Embryonic facial prominence (tissue), 1 donor: ENCODE measurements around the gene STC2.

Experiments used
- DNase-seq: peaks from one replicate; pipeline ENCODE4 v3.0.0-alpha.2; 2016; ENCODE audit errors: extremely low spot score

Gene STC2

DNA sequence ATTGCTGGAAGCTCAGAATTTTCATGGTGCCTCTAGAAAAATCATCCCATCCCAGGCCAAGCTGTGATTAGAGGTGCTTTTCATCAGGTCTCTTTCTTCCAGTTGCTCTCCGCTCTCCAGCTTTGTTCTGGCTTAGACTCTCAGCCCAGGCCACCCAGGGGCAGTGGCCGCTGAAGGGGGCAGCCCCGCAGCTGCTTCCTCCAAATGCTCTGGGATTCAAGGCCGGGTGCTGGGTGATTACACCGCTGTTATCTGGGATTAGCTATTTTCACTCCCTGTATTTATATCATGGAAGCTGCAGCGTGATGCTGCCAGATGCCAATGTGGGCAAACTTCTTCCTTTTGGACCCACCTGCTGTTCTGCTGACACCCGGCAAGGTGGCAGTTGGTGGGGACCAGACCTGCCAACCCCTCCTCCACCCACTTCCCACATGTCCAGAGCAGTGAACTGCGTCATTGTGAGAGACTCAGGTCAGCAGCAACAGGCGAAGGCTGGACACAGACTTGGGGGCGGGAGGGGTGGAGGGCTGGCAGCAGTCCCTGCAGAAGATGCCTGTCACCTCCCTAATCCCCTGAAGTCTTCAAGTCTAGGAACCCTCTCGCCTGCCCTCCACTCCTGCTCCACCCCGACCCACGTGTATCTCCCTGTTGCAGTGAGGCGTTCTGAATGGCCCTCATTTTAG is 59.3 kb downstream of the STC2 start:
- DNase-seq, result no peak

DNA sequence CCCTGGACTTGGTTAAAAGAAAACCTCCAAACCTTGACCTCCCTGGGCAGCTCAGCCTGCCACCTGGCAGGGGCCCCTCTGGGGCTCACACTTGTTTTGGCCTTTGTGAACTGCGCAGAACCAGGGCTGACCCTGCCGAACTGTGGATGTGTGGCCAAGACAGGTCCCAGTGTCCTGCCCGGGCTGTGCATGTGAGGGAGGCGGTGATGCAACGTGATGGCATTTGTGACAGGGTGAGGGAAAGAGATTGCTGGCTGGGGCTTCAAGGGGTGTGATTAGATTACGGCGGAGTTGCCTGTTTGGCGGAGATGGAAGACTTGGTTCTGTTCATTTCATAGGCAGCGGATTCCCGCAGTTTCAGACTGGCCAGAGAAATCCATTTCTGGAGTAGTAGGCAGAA is 62.8 kb downstream of the STC2 start:
- no peak for DNase-seq
